HCT116 (cell line): ENCODE measurements around the gene KCNC3. TPM values are rescaled to one million over a fixed set of nuclear protein-coding genes. Genes with fewer than 3 reads are reported as not detected.

ENCODE experiments used
- ATAC-seq: fragments of 200-7000 bp; cut with Tn5 transposase; 2 replicates; pipeline ENCODE4 v1.9.1; 2020; ENCODE audit warnings: mild to moderate bottlenecking, moderate library complexity
- BruUV-seq: library from RNA; stranded (reverse); fragments of 400-500 nt; replicated peaks from 2 replicates; lab custom pipeline; 2021; lab: Mats Ljungman, UMichigan
- CTCF ChIA-PET: fragments of 300-600 bp; sonication (Branson Sonifier 250); formaldehyde crosslinking; loops from one replicate; lab custom pipeline; 2021; ENCODE audit warnings: antibody characterized with exemption; lab: Charles Lee
- POLR2A ChIA-PET: fragments of 300-600, 350-600 bp; sonication (Branson Sonifier 250); formaldehyde crosslinking; loops from one replicate; lab custom pipeline; 2021; ENCODE audit warnings: antibody characterized with exemption; lab: Charles Lee
- RAD21 ChIA-PET, 2 experiments: fragments of 300-600 bp; sonication (Branson Sonifier 250); formaldehyde crosslinking; loops; one replicate each; lab custom pipeline; 2023; ENCODE audit warnings: low total read pairs in 2 of 2; ENCODE audit not compliant: uncharacterized antibody in 2 of 2, unreplicated experiment in 2 of 2, low non-redundant PET in 1 of 2; lab: Charles Lee
- DNase-seq: peaks from one replicate; pipeline ENCODE4 v3.0.0-alpha.2; 2010; ENCODE audit warnings: low read depth, low spot score
- H2AFZ ChIP-seq: fragments of 200-600 bp; shearing (Covaris generic), sonication (generic); 2 replicates; pipeline ENCODE4 v1.6.1; 2017; ENCODE audit warnings: low read depth, mixed run types, mixed read lengths, antibody characterized with exemption, low read length; ENCODE audit not compliant: poor library complexity, severe bottlenecking
- H3K27ac ChIP-seq: 2 replicates; pipeline ENCODE4 v1.5.1; 2012; ENCODE audit warnings: low read depth, low read length
- H3K27me3 ChIP-seq: fragments of 200-600 bp; sonication (generic); 2 replicates; pipeline ENCODE4 v1.6.1; 2016; ENCODE audit warnings: mixed run types, low read length, mixed read lengths; ENCODE audit not compliant: insufficient read depth
- H3K36me3 ChIP-seq, 2 experiments: fragments of 200-500 bp in 1 of 2; fragments of 200-600 bp in 1 of 2; sonication (Bioruptor generic) in 1 of 2; sonication (generic) in 1 of 2; 2 replicates each; pipeline versions ENCODE4 v1.5.1 to v1.6.1; 2014 to 2016; ENCODE audit warnings: low read length in 2 of 2, inconsistent platforms in 1 of 2, mixed read lengths in 1 of 2, mixed run types in 1 of 2; ENCODE audit not compliant: insufficient read depth in 2 of 2, control insufficient read depth in 1 of 2
- H3K4me1 ChIP-seq, 2 experiments: fragments of 200-600 bp in 1 of 2; sonication (generic) in 1 of 2; 2 replicates each; pipeline versions ENCODE4 v1.5.1 to v1.6.1; 2012 to 2017; ENCODE audit warnings: low read length in 2 of 2, inconsistent platforms in 1 of 2, mild to moderate bottlenecking in 1 of 2, mixed read lengths in 1 of 2, mixed run types in 1 of 2, moderate library complexity in 1 of 2; ENCODE audit not compliant: insufficient read depth in 2 of 2, control insufficient read depth in 1 of 2
- H3K4me2 ChIP-seq: fragments of 200-600 bp; sonication (generic); 2 replicates; pipeline ENCODE4 v1.6.1; 2017; ENCODE audit warnings: mixed run types, low read length, mixed read lengths
- H3K4me3 ChIP-seq, 2 experiments: fragments of 200-600 bp in 1 of 2; sonication (generic) in 1 of 2; replicated peaks in 1 of 2; 2 replicates each; pipeline ENCODE4 v1.5.1; 2011 to 2016; ENCODE audit warnings: low read length in 2 of 2, control low read depth in 1 of 2, low read depth in 1 of 2, mild to moderate bottlenecking in 1 of 2, mixed read lengths in 1 of 2, mixed run types in 1 of 2
- H3K79me2 ChIP-seq: fragments of 200-600 bp; sonication (generic); 2 replicates; pipeline ENCODE4 v1.6.1; 2017; ENCODE audit warnings: mild to moderate bottlenecking, mixed run types, low read length, moderate library complexity, mixed read lengths; ENCODE audit not compliant: insufficient read depth
- H3K9ac ChIP-seq: fragments of 200-600 bp; sonication (generic); 2 replicates; pipeline ENCODE4 v1.6.1; 2016; ENCODE audit warnings: low read length, mixed read lengths
- H3K9me2 ChIP-seq: fragments of 200-600 bp; sonication (generic), shearing (Covaris generic); 2 replicates; pipeline ENCODE4 v1.6.1; 2017; ENCODE audit warnings: mixed run types, mild to moderate bottlenecking, moderate library complexity; ENCODE audit not compliant: insufficient read depth
- H3K9me3 ChIP-seq, 2 experiments: fragments of 200-500 bp in 1 of 2; fragments of 200-600 bp in 1 of 2; sonication (Bioruptor generic) in 1 of 2; sonication (generic) in 1 of 2; 2 replicates each; pipeline ENCODE4 v1.6.1; 2014 to 2017; ENCODE audit warnings: low read length in 2 of 2, mixed read lengths in 2 of 2, inconsistent platforms in 1 of 2, low read depth in 1 of 2, mild to moderate bottlenecking in 1 of 2, mixed run types in 1 of 2, moderate library complexity in 1 of 2; ENCODE audit not compliant: control insufficient read depth in 1 of 2, insufficient read depth in 1 of 2
- H4K20me1 ChIP-seq: fragments of 200-600 bp; sonication (generic), shearing (Covaris generic); 2 replicates; pipeline ENCODE4 v1.6.1; 2017; ENCODE audit warnings: mixed run types, mild to moderate bottlenecking, moderate library complexity; ENCODE audit not compliant: insufficient read depth
- CBX3 ChIP-seq: IDR thresholded peaks from 2 replicates; pipeline ENCODE4 v1.6.1; 2012; ENCODE audit warnings: low read depth
- EZH2 ChIP-seq: fragments of 200-600 bp; sonication (generic); IDR thresholded peaks from 2 replicates; pipeline ENCODE4 v1.6.1; 2017; ENCODE audit warnings: antibody characterized with exemption, mixed run types
- FOSL1 ChIP-seq: IDR thresholded peaks from 2 replicates; pipeline ENCODE4 v1.6.1; 2012; ENCODE audit warnings: low read depth
- JUND ChIP-seq: IDR thresholded peaks from 2 replicates; pipeline ENCODE4 v1.6.1; 2012
- POLR2A ChIP-seq: IDR thresholded peaks from 2 replicates; pipeline ENCODE4 v1.7.0; 2011; ENCODE audit warnings: borderline replicate concordance; ENCODE audit not compliant: insufficient read depth, insufficient read length; ENCODE audit errors: extremely low read depth
- POLR2AphosphoS5 ChIP-seq: IDR thresholded peaks from 2 replicates; pipeline ENCODE4 v1.6.1; 2011; ENCODE audit warnings: mild to moderate bottlenecking, low read depth, low read length, moderate library complexity
- SIN3A ChIP-seq: IDR thresholded peaks from 2 replicates; pipeline ENCODE4 v1.6.1; 2012; ENCODE audit warnings: low read depth
- SRF ChIP-seq: IDR thresholded peaks from 2 replicates; pipeline ENCODE4 v1.6.1; 2012; ENCODE audit warnings: low read depth
- YY1 ChIP-seq: IDR thresholded peaks from 2 replicates; pipeline ENCODE4 v1.6.1; 2011; ENCODE audit warnings: low read length, low read depth, moderate library complexity, mild to moderate bottlenecking; ENCODE audit not compliant: insufficient replicate concordance; ENCODE audit errors: extremely low read depth
- ZNF274 ChIP-seq: fragments of 200-500 bp; sonication (Bioruptor generic); IDR thresholded peaks from 2 replicates; pipeline ENCODE4 v1.6.1; 2014; ENCODE audit warnings: mild to moderate bottlenecking, low read depth, low read length, inconsistent platforms
- intact Hi-C: fragments of 100-400 bp; cut with micrococcal nuclease; formaldehyde crosslinking; loops from 2 replicates; pipeline ENCODE4 v1.10.0; 2022
- total RNA-seq: library from RNA; stranded (reverse); gene quantifications from one replicate; pipeline ENCODE4 v1.2.1, GENCODE V29; 2021; ENCODE audit not compliant: unreplicated experiment
- TF ChIP-seq, protein P1 (sequence below): IDR thresholded peaks from 2 replicates; pipeline ENCODE4 v1.6.1; 2012
- TF ChIP-seq, protein P2 (sequence below): IDR thresholded peaks from 2 replicates; pipeline ENCODE4 v1.6.1; 2012
- TF ChIP-seq, protein P3 (sequence below): IDR thresholded peaks from 2 replicates; pipeline ENCODE4 v1.6.1; 2012; ENCODE audit warnings: low read depth

KCNC3 gene
- total RNA-seq, 1 experiment from 2014 or later: 6.9 TPM

DNA sequence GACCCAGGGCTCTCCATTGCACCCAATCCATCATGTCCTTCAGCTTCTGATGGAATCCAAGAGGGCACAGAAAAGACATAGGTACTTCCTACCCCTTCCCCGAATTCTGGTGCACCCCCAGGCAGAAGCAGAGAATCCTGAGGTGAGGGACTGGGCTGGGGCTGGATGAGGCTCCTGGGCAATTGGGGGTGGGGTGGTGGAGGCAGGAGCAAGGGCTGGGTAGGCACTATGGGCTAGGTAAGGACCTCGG is 2.7 kb upstream of the KCNC3 start:
- intact Hi-C loops: no loop called here
- POLR2A ChIA-PET: no interaction called here

More for the DNA sequence above, 2.7 kb upstream of the KCNC3 start:
- Histone ChIP-seq H4K20me1 (no peaks in the 10 kb centered on the region), H2AFZ (no peak overlapping the region), H3K79me2 (peaks cover 3% of the 10 kb centered on the region; the same call in 1 of the 2 replicates), H3K4me2 (peak overlapping the region; percentile 86), H3K27me3 (no peaks in the 10 kb centered on the region), H3K9me2 (no peaks in the 10 kb centered on the region), H3K27ac (no peak overlapping the region), H3K9ac (no peak overlapping the region), H3K36me3 (no peaks in the 10 kb centered on the region), H3K9me3 (no peaks in the 10 kb centered on the region), H3K4me1 (peaks cover 30 to 65% of the 10 kb centered on the region in 2 experiments), H3K4me3 (no peak overlapping the region)
- DNase-seq (no peak), ATAC-seq (no peak)
- no TSS peak for BruUV-seq
- no peak for TF ChIP-seq ZNF274
- TF ChIP-seq, protein P1, sequence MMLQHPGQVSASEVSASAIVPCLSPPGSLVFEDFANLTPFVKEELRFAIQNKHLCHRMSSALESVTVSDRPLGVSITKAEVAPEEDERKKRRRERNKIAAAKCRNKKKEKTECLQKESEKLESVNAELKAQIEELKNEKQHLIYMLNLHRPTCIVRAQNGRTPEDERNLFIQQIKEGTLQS: no peak
- TF ChIP-seq SRF: no peak
- TF ChIP-seq, protein P2, sequence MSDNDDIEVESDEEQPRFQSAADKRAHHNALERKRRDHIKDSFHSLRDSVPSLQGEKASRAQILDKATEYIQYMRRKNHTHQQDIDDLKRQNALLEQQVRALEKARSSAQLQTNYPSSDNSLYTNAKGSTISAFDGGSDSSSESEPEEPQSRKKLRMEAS: no peak
- no peak for TF ChIP-seq FOSL1
- TF ChIP-seq POLR2AphosphoS5: no peak
- TF ChIP-seq, protein P3, sequence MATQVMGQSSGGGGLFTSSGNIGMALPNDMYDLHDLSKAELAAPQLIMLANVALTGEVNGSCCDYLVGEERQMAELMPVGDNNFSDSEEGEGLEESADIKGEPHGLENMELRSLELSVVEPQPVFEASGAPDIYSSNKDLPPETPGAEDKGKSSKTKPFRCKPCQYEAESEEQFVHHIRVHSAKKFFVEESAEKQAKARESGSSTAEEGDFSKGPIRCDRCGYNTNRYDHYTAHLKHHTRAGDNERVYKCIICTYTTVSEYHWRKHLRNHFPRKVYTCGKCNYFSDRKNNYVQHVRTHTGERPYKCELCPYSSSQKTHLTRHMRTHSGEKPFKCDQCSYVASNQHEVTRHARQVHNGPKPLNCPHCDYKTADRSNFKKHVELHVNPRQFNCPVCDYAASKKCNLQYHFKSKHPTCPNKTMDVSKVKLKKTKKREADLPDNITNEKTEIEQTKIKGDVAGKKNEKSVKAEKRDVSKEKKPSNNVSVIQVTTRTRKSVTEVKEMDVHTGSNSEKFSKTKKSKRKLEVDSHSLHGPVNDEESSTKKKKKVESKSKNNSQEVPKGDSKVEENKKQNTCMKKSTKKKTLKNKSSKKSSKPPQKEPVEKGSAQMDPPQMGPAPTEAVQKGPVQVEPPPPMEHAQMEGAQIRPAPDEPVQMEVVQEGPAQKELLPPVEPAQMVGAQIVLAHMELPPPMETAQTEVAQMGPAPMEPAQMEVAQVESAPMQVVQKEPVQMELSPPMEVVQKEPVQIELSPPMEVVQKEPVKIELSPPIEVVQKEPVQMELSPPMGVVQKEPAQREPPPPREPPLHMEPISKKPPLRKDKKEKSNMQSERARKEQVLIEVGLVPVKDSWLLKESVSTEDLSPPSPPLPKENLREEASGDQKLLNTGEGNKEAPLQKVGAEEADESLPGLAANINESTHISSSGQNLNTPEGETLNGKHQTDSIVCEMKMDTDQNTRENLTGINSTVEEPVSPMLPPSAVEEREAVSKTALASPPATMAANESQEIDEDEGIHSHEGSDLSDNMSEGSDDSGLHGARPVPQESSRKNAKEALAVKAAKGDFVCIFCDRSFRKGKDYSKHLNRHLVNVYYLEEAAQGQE: no peak
- TF ChIP-seq JUND: no peak
- TF ChIP-seq SIN3A: no peak
- no peak for TF ChIP-seq EZH2
- no peak for TF ChIP-seq POLR2A
- TF ChIP-seq YY1: no peak
- no peak for TF ChIP-seq CBX3
- TF ChIP-seq, all 23 proteins: peak for 0
- ChIA-PET CTCF (no interaction called here), RAD21 (no interaction called here)
